SW 1271 (cell line): ENCODE measurements around the gene ARMC9.
"Not testable (repeated sequence)": the region's sequence is repeated elsewhere in the genome, so short reads cannot be mapped to it uniquely, and the experiment has no call there.

Experiments used
- DNase-seq, 2 experiments: peaks; one replicate each; lab custom pipeline; 2025; lab: John Stamatoyannopoulos, UW

The ARMC9 gene

DNA sequence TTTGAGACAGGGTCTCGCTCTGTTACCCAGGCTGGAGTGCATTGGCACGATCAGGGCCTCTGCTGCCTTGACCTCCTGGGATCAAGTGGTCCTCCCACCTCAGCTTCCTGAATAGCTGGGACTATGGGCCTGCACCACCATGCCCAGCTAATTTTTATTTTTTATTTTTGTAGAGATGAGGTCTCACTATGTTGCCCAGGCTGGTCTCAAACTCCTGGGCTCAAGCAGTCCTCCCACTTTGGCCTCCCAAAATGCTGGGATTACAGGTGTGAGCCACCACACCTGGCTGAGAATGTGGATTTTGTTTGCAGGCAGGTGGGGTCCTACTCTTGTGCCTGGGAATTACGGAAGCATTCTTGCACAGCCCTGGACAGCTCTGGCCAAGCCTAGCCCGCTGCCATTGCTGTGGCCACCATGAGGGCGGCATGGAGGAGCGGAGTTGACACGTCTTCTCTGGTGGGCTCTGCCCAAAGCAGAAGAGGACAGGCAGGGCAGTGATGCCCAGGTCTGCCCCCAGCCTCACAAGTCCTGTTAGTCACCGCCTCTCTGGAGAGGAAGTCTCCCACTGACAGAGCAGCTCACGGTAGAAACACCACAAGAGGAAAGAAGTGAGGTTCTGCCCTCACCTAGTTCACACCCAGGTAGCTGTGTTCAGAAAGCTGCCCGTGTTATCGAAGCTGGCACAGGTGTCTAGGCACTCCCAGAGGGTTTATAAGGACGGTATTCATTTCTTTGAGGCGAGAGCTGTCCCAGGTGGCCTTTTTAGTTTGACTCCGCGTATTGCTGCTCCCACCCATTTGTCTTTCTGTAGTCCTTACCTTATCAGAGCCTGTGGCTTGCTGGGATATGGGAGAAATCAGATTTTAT lies 46.2 kb downstream of the ARMC9 start:
- DNase-seq = no peak

GRCh38 chr2:231245249-231246094 lies 47.0 kb downstream of the ARMC9 start:
- no peak for DNase-seq

DNA sequence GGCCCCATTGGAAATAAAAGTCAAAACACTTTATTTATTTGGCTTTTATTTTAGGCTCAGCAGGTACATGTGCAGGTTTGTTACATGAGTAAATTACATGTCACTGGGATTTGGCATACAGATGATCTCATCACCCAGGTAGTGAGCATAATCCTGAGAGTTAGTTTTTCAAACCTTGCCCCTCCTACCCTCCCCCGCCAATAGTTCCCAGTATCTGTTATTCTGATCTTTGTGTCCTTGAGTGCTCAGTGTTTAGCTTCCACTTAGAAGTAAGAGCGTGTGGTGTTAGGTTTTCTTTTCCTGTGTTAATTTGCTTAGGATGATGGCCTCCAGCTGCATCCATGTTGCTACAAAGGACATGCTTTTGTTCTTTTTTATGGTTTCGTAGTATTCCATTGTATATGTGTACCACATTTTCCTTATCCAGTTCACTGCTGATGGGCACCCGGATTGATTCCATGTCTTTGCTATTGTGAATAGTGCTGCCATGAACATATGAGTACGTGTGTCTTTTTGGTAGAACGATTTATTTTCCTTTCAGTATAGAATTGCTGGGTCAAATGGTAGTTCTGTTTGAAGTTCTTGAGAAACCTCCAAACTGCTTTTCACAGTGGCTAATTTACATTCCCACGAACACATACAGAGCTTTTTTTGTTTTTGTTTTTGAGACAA lies 47.9 kb downstream of the ARMC9 start:
- no peak for DNase-seq

- no peak for DNase-seq
These were observed 51.7 kb downstream of the ARMC9 start for GRCh38 chr2:231250146-231250545.

- DNase-seq = no peak
These were observed 52.3 kb downstream of the ARMC9 start for GRCh38 chr2:231250698-231251097.

DNA sequence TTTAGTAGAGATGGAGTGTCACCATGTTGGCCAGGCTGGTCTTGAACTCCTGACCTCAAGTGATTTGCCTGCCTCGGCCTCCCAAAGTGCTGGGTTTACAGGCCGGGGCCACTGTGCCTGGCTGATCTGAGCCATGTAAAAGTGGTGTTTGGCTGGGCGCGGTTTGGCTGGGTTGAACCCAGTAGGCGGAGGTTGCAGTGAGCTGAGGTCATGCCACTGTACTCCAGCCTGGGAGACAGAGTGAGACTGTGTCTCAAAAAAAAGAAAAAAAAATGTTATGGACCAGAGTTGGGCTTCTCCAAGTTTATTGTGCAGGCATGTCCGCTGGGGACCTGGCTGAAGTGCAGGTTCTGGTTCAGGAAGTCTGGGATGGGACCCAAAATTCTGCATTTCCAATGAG lies 54.9 kb downstream of the ARMC9 start:
- not testable (repeated sequence) for DNase-seq

- DNase-seq = no peak
These were observed 58.1 kb downstream of the ARMC9 start for GRCh38 chr2:231256494-231256893.

- no peak for DNase-seq
These were observed 59.3 kb downstream of the ARMC9 start for GRCh38 chr2:231257763-231258162.

GRCh38 chr2:231258701-231259100 lies 60.3 kb downstream of the ARMC9 start:
- no peak for DNase-seq

- no peak for DNase-seq
These were observed 60.7 kb downstream of the ARMC9 start for GRCh38 chr2:231259104-231259503.

DNA sequence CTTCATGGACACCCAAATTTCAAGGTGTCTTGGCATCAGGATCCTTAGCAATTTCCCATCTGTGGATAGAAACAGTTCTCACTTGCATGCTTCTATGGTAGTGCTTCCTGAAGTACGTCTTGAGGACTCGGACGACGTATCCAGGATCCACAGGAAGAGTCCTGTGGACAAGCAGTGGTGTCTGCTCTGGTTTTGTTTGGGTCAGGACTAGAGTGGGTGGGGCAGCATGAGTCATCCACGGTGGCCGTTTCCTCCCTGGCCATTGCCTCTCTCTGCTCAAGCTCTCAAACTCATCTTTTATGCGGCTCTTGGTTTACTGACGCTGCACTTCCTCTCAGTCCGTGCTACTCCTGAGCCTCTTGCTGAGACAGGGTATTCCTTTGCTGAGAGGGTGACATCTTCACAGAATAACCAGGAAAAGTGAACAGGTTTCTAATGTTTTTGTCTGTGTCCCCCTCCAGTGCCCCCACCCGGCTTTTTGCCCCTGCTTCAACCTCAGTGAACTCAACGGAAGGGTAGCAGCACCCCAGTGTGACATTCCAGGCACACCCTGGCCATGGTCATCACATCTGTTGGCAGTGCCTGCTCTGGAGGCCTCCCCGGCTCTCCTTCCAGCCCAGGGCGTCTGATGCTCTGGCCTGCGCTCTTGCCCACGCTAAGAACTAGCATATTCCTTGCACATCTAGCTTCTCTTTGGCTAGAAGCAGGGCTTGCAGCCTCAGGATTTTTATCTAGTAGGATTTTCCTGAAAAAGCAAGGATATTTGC lies 62.2 kb downstream of the ARMC9 start:
- no peak for DNase-seq

GRCh38 chr2:231263118-231263831 lies 64.8 kb downstream of the ARMC9 start:
- DNase-seq = no peak

DNA sequence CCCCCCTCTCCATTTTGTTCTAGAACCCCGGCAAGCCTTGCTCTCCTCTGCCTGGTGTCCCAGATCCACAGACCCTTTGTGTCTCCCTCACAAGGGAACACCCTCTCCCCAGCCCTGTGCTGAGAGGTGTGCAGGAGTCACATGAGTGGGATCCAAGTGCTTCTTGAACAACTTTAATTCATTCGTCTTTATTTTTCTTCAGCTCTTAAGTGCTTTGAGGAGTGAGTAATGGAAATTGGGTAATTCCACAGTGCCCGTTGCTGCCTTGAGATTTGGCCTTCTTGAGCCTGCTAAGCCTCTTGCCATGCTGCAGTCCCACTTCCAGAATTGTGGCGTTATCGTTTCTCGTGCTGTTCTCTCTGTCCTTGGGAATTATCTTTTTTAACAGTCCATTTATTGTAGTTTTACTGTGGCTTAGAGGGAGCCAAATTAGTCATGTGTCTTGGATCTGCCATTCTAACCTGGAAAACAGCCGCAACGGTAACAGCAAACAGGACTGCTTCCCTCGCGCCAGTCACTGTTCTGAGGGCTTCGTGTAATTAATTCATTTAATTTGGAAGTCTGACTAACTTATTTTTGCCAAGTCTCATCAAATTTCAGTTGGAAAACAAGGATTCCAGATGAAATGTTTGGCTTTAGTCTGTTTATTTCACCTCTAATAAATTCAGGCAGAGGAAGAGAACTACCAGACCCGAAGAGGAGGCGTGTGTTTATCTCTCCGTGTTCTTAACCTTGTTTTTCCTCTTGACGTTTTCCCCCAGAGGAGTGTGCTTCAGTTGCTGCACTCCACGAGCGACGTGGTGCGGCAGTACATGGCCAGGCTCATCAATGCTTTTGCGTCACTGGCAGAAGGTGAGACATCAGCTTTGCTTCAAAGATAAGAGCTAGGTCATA lies 72.0 kb downstream of the ARMC9 start:
- no peak for DNase-seq

DNA sequence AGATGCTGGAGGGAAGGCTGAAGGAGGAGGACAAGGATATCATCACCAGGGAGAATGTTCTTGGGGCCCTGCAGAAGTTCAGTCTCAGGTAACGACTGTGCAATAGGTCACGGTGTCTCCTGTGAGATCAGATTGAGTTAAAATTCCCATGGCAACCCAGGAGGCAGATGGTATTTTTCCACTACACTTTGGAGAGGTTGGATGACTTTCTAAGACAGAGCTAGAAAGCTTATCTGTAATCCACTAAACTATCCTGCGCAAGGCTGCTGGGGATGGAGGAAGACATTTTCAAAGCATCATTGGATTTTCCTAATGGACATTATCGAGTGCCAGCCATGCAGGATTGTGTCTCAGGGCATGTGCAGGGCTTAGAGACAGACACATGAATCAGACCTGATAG lies 74.6 kb downstream of the ARMC9 start:
- no peak for DNase-seq

DNA sequence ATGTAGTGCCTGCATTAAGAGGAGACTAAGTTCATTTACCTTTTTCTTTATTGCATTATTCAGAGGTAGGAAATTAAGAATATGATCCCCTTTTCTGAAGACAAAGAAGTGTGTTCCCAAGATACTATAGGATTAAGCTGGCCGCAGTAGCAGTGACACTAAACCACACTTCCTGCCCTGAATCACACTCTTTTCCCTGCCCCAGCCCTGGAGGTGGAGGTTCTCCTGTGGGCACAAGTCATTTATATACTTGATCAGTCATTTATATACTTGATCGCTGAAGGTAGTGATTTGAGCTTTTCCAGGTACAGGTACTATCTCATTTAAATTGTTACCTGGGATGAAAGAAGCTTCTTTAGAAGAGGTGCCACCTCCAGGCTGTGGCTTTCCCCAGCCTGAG lies 78.6 kb downstream of the ARMC9 start:
- no peak for DNase-seq

DNA sequence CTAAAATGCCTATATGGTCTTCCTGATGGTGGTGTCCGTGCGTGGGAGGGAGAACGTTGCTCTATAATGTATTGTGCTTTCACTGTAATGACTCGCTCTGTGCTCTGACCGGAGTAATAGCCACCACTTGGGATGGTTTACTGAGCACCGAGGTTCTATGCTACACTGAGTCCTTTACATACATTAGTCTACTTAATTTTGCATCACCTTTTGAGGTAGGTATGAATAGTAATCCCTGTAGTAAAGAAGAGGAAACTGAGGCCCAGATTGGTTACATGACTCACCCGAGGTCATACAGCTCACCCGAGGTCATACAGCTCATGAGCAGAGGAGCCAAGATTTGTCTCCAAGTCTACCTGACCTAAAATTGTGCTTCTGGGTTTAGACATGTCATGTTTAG lies 79.5 kb downstream of the ARMC9 start:
- no peak for DNase-seq

DNA sequence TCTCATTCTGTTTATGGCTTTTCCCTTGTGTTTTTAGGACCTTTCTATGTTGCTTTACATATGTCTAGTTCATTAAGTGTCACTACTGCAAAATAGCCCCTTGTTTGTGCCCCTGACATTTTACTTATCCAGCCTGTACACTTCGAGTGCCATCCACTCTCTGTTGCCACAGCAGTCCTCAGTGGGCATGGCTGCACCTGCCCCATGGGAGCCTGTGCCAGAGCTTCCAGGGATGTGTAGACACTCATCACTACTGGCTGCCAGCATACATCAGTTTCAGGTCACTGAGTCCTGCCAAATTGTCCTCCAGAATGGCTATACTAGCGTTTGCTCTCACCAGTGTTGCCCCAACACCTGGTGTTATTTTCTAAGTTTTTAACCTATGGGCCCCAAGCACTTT lies 80.4 kb downstream of the ARMC9 start:
- DNase-seq = no peak

GRCh38 chr2:231280846-231281245 lies 82.4 kb downstream of the ARMC9 start:
- no peak for DNase-seq

GRCh38 chr2:231284296-231284695 lies 85.9 kb downstream of the ARMC9 start:
- no peak for DNase-seq

DNA sequence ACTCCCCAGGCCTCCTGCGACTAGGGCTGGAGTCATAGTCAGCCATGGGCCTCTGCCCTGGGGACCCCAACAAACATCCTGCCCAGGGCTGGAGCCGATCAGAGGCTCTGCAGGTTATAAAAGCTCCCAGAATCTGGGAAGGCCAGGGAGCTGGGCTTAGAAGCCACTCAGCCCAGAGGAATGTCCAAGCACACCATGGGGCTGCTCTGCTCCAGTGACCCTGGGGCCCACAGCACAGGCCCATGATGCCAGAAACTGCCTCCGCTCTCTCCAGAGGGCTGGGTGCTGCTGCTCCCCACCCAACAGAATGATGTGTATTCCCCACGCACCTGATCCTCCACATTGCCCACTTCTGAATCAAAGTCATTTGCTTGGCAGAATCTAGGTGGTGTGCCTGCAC lies 88.5 kb downstream of the ARMC9 start:
- DNase-seq = no peak
